Naive thymus-derived CD4-positive, alpha-beta T cell (primary cell): ENCODE measurements around the gene SLC7A5. TPM values are rescaled to one million over a fixed set of nuclear protein-coding genes. Genes with fewer than 3 reads are reported as not detected.

Source experiments
- ATAC-seq: fragments of 150-1000 bp; cut with Tn5 transposase; 2 replicates; pipeline ENCODE4 v1.10.0; 2021; ENCODE audit warnings: mild to moderate bottlenecking, moderate library complexity
- CTCF ChIA-PET: fragments of 350-600 bp; sonication (Branson Sonifier 250); formaldehyde crosslinking; loops from one replicate; lab custom pipeline; 2021; ENCODE audit warnings: antibody characterized with exemption; lab: Charles Lee
- POLR2A ChIA-PET: fragments of 350-600 bp; sonication (Branson Sonifier 250); formaldehyde crosslinking; loops from one replicate; lab custom pipeline; 2021; ENCODE audit warnings: antibody characterized with exemption, inconsistent platforms; lab: Charles Lee
- DNase-seq, 9 donors: peaks; one replicate each; pipeline versions ENCODE4 v3.0.0 to v3.0.0-alpha.2; 2020 to 2022; ENCODE audit warnings: mixed read lengths in 1 of 9
- H3K27ac ChIP-seq: one replicate; pipeline ENCODE4 v1.7.0; 2013; ENCODE audit warnings: mild to moderate bottlenecking, low read depth, low read length, moderate library complexity
- H3K27me3 ChIP-seq, 2 donors: one replicate each; pipeline ENCODE4 v1.7.0; 2013; ENCODE audit warnings: low read length in 2 of 2, mild to moderate bottlenecking in 2 of 2, moderate library complexity in 2 of 2; ENCODE audit not compliant: control insufficient read depth in 2 of 2, insufficient read depth in 2 of 2
- H3K36me3 ChIP-seq, 3 experiments: 1 replicate in 2 of 3; 2 replicates in 1 of 3; pipeline ENCODE4 v1.7.0; 2013; ENCODE audit warnings: low read length in 3 of 3, mild to moderate bottlenecking in 3 of 3, moderate library complexity in 1 of 3; ENCODE audit not compliant: insufficient read depth in 3 of 3, control insufficient read depth in 2 of 3
- H3K4me1 ChIP-seq, 2 donors: one replicate each; pipeline ENCODE4 v1.7.0; 2013; ENCODE audit warnings: low read length in 2 of 2, mild to moderate bottlenecking in 2 of 2, moderate library complexity in 1 of 2; ENCODE audit not compliant: control insufficient read depth in 2 of 2, insufficient read depth in 2 of 2
- H3K4me3 ChIP-seq: 2 replicates; pipeline ENCODE4 v1.7.0; 2013; ENCODE audit warnings: mild to moderate bottlenecking, low read length
- H3K9me3 ChIP-seq, 3 experiments: 1 replicate in 2 of 3; 2 replicates in 1 of 3; pipeline ENCODE4 v1.7.0; 2013; ENCODE audit warnings: low read length in 3 of 3; ENCODE audit not compliant: control insufficient read depth in 2 of 3
- H3K27ac Mint-ChIP-seq, 9 donors: one replicate each; pipeline ENCODE4 v1.8.0; 2020 to 2022; ENCODE audit warnings: mixed read lengths in 9 of 9, mild to moderate bottlenecking in 8 of 9, moderate library complexity in 5 of 9, inconsistent platforms in 2 of 9
- H3K27me3 Mint-ChIP-seq, 5 donors: one replicate each; pipeline ENCODE4 v1.8.0; 2021 to 2022; ENCODE audit warnings: mixed read lengths in 5 of 5, mild to moderate bottlenecking in 1 of 5
- H3K36me3 Mint-ChIP-seq, 5 donors: one replicate each; pipeline ENCODE4 v1.8.0; 2020 to 2022; ENCODE audit warnings: mixed read lengths in 5 of 5, mild to moderate bottlenecking in 3 of 5, inconsistent platforms in 1 of 5
- H3K4me1 Mint-ChIP-seq, 7 donors: one replicate each; pipeline ENCODE4 v1.8.0; 2020 to 2022; ENCODE audit warnings: mixed read lengths in 7 of 7, mild to moderate bottlenecking in 3 of 7, inconsistent platforms in 1 of 7
- H3K4me3 Mint-ChIP-seq, 10 donors: one replicate each; pipeline ENCODE4 v1.8.0; 2020 to 2022; ENCODE audit warnings: mild to moderate bottlenecking in 10 of 10, mixed read lengths in 10 of 10, moderate library complexity in 6 of 10, inconsistent platforms in 2 of 10
- H3K9me3 Mint-ChIP-seq, 11 donors: one replicate each; pipeline ENCODE4 v1.8.0; 2020 to 2022; ENCODE audit warnings: mixed read lengths in 11 of 11, mild to moderate bottlenecking in 4 of 11, inconsistent platforms in 1 of 11, moderate library complexity in 1 of 11
- intact Hi-C, 2 donors: fragments of 100-400 bp; cut with micrococcal nuclease; formaldehyde crosslinking; loops; one replicate each; pipeline ENCODE4 v1.15.1; 2023
- polyA plus RNA-seq, 2 donors: library from polyadenylated mRNA; unstranded; fragments of 300-500 nt; fragmentation: Illumina TruSeq; gene quantifications; one replicate each; pipeline ENCODE4 v1.2.3, GENCODE V29; 2021
- total RNA-seq, 6 experiments: library from RNA in 5 of 6; stranded (reverse) in 5 of 6; gene quantifications; 1 replicate in 5 of 6; 2 replicates in 1 of 6; pipeline ENCODE4 v1.2.3 and lab custom pipeline; 2021 to 2026

SLC7A5 gene
- total and polyA plus RNA-seq, 7 experiments from 2014 or later = 3.3 to 113 (median 7.0) TPM

DNA sequence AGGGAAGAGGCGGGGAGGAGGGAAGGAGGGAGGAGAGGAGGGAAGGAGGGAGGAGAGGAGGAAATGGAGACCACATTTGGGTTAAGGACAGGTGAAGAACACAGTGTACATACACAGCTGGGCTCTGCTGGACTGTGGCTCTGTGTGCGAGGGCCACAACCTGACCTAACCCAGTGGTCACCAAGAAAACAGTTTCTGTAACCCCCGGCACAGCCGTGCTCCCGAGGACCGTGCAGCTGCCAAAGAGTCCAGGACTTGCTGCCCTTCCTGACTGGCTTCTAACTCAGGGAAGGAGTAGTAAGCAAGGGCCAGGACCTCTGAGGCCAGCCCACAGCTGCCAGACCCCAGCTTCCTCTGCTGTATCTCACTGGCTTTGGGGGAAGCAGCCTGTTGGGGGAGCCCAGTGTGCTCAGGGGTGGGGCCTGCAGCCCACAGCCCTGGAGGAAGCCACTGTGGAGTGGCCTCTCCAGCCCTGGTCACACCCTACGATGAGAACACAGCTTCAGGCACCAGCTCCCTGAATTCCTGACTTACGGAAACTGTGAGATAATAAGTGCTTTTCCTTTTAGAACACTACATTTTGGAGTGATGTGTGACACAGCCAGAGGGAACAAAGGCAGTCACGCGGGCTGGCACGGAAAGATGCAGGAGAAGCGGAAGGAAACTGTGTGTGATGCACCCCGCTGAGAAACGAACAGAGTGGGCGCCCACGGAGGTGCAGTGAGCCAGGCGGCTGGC, 32.3 kb downstream of the SLC7A5 start:
- Histone ChIP-seq H3K9me3 (no peaks in the 10 kb centered on the region), H3K4me3 (no peak overlapping the region), H3K4me1 (no peaks in the 10 kb centered on the region), H3K36me3 (peaks cover 0 to 79% (median 4%) of the 10 kb centered on the region in 3 experiments), H3K27ac (no peak overlapping the region), H3K27me3 (no peaks in the 10 kb centered on the region)
- Mint-ChIP-seq H3K4me1 (peaks cover 0 to 12% (median under 1%) of the 10 kb centered on the region in 7 donors), H3K27me3 (no peaks in the 10 kb centered on the region), H3K27ac (peak overlapping the region in 1 of 9 donors; percentile 52), H3K36me3 (peaks cover 0 to 14% (median 6%) of the 10 kb centered on the region in 5 donors), H3K9me3 (no peaks in the 10 kb centered on the region), H3K4me3 (no peak overlapping the region)
- ATAC-seq (no peak), DNase-seq (no peak)
- intact Hi-C loops = no loop called here
- ChIA-PET CTCF (interaction anchor here (1.2 kb wide), 1 partner anchor 13 kb away, joined by 4 read pairs; no protein-coding TSS in a partner anchor), POLR2A (interaction anchor here (0.8 kb wide), 1 partner anchor 61 kb away, joined by 3 read pairs; no protein-coding TSS in a partner anchor)

DNA sequence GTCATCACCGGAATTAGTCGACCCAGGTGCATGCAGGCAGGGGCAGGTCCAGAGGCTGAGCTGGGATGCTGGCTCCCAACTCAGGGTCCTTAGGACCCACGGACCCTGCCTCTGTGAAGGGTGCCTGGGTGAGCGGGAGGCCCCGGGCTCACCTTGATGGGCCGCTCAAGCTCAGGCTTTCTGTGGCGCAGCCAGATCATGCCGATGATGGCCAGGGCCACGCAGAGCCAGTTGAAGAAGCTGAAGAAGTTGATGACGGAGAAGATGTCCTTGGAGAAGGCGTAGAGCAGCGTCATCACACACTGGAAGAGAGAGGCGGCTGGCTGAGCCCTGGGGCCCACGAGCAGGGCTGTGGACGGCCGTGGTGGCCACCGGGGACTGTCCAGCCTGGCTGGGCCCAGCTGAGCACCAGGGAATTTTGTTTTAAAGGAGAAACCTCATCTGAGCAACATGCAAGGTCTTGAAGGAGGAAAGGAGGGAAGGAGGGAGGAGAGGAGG, 32.9 kb downstream of the SLC7A5 start:
- no peak overlapping the region for H3K27ac Mint-ChIP-seq
- POLR2A ChIA-PET = interaction anchor here (0.8 kb wide), 1 partner anchor 61 kb away, joined by 3 read pairs; no protein-coding TSS in a partner anchor
- H3K4me1 Mint-ChIP-seq = peaks cover 0 to 6% (median 0%) of the 10 kb centered on the region in 7 donors

DNA sequence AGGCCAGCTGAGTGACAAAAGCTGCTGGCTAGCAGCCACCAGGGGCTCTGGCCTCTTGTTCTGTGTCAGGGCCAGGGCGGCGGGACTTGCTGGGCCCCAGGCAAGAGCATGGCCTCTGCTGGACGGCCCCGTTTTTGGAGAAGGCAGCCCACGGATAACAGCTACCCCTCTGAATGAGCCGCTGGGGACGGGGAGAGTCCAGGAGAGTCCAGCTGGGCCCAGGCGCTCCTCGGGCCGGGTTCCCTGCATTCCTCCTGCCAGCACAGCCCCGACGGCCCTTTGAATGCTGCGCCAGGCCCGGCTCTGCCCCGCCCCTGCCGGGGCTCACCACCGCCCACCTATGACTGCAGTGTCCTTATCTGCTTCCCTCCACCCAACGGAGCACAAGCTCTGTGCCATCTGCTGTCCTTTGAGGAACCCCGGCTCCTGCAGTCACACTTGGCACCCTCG, 33.4 kb downstream of the SLC7A5 start:
- intact Hi-C loops = no loop called here
- no peaks in the 10 kb centered on the region for H3K9me3 Mint-ChIP-seq
- Histone ChIP-seq H3K27ac (no peak overlapping the region), H3K9me3 (no peaks in the 10 kb centered on the region), H3K4me1 (no peaks in the 10 kb centered on the region), H3K4me3 (no peak overlapping the region), H3K27me3 (no peaks in the 10 kb centered on the region), H3K36me3 (peaks cover 0 to 90% (median 4%) of the 10 kb centered on the region in 3 experiments)
- no peak overlapping the region for H3K4me3 Mint-ChIP-seq
- no peak for ATAC-seq
- no peak overlapping the region for H3K27ac Mint-ChIP-seq
- H3K27me3 Mint-ChIP-seq = no peaks in the 10 kb centered on the region
- POLR2A ChIA-PET = no interaction called here
- H3K4me1 Mint-ChIP-seq = peaks cover 0 to 2% (median 0%) of the 10 kb centered on the region in 7 donors
- CTCF ChIA-PET = interaction anchor here (1.2 kb wide), 1 partner anchor 14 kb away, joined by 4 read pairs; no protein-coding TSS in a partner anchor
- DNase-seq = no peak
- H3K36me3 Mint-ChIP-seq = peaks cover 0 to 14% (median 6%) of the 10 kb centered on the region in 5 donors

More for the DNA sequence above, 32.9 kb downstream of the SLC7A5 start:
- no peak overlapping the region for H3K27ac ChIP-seq
- CTCF ChIA-PET = interaction anchor here (1.2 kb wide), 1 partner anchor 13 kb away, joined by 4 read pairs; no protein-coding TSS in a partner anchor
- Mint-ChIP-seq H3K9me3 (no peaks in the 10 kb centered on the region), H3K4me3 (no peak overlapping the region), H3K27me3 (no peaks in the 10 kb centered on the region), H3K36me3 (peaks cover 0 to 14% (median 6%) of the 10 kb centered on the region in 5 donors)
- H3K27me3 ChIP-seq = no peaks in the 10 kb centered on the region
- no peaks in the 10 kb centered on the region for H3K4me1 ChIP-seq
- no peaks in the 10 kb centered on the region for H3K9me3 ChIP-seq
- peaks cover 0 to 85% (median 4%) of the 10 kb centered on the region in 3 experiments for H3K36me3 ChIP-seq
- intact Hi-C loops = no loop called here
- DNase-seq (no peak), ATAC-seq (no peak)
- H3K4me3 ChIP-seq = no peak overlapping the region

DNA sequence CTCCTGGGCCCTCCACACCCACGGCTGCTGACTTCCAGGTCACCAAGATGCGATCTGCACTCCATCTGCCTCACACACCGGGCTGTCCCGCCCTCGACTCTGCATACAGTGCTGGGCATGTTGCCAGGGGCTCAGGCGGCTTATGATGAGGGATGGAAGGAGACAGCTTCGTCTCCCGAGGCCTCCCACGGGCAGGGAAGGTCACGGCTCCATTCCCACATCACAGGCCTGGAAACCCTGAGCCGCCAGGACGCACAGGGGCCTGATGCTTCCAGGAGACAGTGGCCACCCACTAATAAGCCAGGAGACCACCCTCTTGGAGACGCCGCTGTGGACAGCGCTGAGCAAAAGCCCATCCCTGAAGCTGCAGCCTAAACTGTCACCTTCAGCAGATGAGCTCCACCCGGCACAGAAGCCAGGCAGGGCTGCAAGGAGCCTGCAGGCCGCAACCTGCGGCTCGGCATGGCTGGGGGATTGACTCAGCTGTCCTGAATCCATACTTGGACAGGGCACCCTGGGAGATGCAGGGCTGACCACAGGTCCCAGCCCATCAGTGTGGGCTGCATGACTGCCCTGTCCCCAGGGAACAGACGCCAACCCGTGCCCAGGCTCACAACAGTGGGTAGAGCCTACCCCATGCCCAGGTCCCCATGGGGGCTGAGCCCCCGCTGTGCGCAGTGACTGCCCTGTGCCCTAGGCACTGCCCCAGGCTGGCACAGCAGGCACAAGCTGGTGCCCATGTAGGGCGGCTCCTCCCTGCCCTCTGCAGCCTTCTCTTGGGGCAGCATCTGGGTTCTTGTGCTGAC, 34.4 kb downstream of the SLC7A5 start:
- ATAC-seq = peak; percentile 15
- Mint-ChIP-seq H3K9me3 (no peaks in the 10 kb centered on the region), H3K27me3 (no peaks in the 10 kb centered on the region), H3K36me3 (peaks cover 0 to 22% (median 10%) of the 10 kb centered on the region in 5 donors), H3K27ac (no peak overlapping the region), H3K4me1 (peaks cover 0 to 2% (median 0%) of the 10 kb centered on the region in 7 donors), H3K4me3 (no peak overlapping the region)
- Histone ChIP-seq H3K9me3 (no peaks in the 10 kb centered on the region), H3K27me3 (no peaks in the 10 kb centered on the region), H3K4me1 (no peaks in the 10 kb centered on the region), H3K36me3 (peaks cover 0 to 87% (median 4%) of the 10 kb centered on the region in 3 experiments), H3K27ac (no peak overlapping the region), H3K4me3 (no peak overlapping the region)
- ChIA-PET POLR2A (no interaction called here), CTCF (interaction anchor here (1.9 kb wide), 1 partner anchor 15 kb away, joined by 5 read pairs; no protein-coding TSS in a partner anchor)
- intact Hi-C loops = no loop called here
- no peak for DNase-seq

DNA sequence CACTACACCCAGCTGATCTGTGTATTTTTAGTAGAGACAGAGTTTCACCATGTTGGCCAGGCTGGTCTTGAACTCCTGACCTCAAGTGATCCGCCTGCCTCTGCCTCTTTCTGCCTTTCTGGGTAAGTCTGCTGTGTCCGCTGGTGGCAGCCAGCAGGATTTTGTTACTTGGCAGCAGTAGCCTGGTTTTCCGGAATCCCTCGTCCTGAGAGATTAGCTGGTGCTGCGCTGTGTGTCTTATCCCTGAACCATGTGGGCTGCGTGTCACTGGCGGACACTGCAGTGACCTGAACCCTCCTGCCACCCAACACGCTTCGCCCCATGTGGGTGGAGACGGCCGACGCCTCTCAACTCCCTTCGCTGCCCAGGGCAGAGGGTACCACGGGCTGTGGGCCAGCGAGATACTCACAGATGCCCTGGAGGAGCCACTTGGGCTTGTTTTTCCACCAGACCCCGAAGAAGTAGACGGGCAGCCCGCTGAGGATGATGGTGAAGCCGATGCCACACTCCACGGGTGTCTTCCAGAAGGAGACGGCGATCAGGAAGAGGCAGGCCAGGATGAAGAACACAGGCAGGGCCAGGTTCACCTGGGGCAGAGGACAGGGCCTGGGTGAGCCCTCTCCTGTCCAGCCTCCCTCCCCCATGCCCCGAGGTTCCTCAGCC, 35.2 kb downstream of the SLC7A5 start:
- Mint-ChIP-seq H3K27ac (no peak overlapping the region), H3K27me3 (no peaks in the 10 kb centered on the region), H3K9me3 (no peaks in the 10 kb centered on the region), H3K36me3 (peaks cover 0 to 18% (median 10%) of the 10 kb centered on the region in 5 donors), H3K4me1 (peaks cover 0 to 2% (median 0%) of the 10 kb centered on the region in 7 donors), H3K4me3 (no peak overlapping the region)
- CTCF ChIA-PET = interaction anchor here (1.9 kb wide), 1 partner anchor 15 kb away, joined by 5 read pairs; no protein-coding TSS in a partner anchor
- H3K36me3 ChIP-seq = peaks cover 0 to 80% (median 4%) of the 10 kb centered on the region in 3 experiments
- no peaks in the 10 kb centered on the region for H3K9me3 ChIP-seq
- ATAC-seq (no peak), DNase-seq (no peak)
- intact Hi-C loops = no loop called here
- H3K27me3 ChIP-seq = no peaks in the 10 kb centered on the region
- no peaks in the 10 kb centered on the region for H3K4me1 ChIP-seq
- POLR2A ChIA-PET = no interaction called here
- no peak overlapping the region for H3K27ac ChIP-seq
- no peak overlapping the region for H3K4me3 ChIP-seq

DNA sequence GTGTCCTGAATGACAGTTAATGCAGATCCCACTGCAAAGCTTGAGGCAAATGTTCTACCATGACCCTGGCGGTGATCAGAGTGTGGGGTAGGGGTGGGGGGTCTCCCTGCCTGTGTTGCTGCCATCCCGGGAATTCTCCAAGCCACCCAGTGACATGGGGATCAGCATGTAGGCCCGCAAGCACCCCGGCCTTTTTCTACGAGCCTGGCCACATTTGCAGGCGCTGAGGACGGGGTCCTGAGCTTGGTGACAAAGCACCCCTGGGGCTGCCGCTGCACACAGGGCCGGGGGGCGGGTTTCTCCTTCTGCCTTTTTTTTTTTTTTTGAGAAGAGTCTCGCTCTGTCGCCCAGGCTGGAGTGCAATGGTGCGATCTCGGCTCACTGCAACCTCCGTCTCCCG, 35.8 kb downstream of the SLC7A5 start:
- Mint-ChIP-seq H3K27ac (no peak overlapping the region), H3K4me1 (peaks cover 0 to 2% (median 0%) of the 10 kb centered on the region in 7 donors), H3K36me3 (peaks cover 0 to 18% (median 10%) of the 10 kb centered on the region in 5 donors), H3K4me3 (no peak overlapping the region), H3K27me3 (no peaks in the 10 kb centered on the region), H3K9me3 (no peaks in the 10 kb centered on the region)
- DNase-seq (no peak), ATAC-seq (no peak)
- H3K27me3 ChIP-seq = no peaks in the 10 kb centered on the region
- ChIA-PET POLR2A (no interaction called here), CTCF (interaction anchor here (0.6 to 1.9 kb wide), 2 partner anchors 16 to 53 kb away, joined by 5 read pairs; no protein-coding TSS in a partner anchor)
- H3K4me1 ChIP-seq = no peaks in the 10 kb centered on the region
- no peaks in the 10 kb centered on the region for H3K9me3 ChIP-seq
- H3K27ac ChIP-seq = no peak overlapping the region
- no peak overlapping the region for H3K4me3 ChIP-seq
- peaks cover 0 to 74% (median 4%) of the 10 kb centered on the region in 3 experiments for H3K36me3 ChIP-seq
- intact Hi-C loops = no loop called here
